NB4 (cell line): ENCODE results near the gene CFP.

ENCODE experiments used
- DNase-seq: peaks from one replicate; pipeline ENCODE4 v3.0.0; 2010; ENCODE audit warnings: low read depth
- H3K4me3 ChIP-seq: one replicate; pipeline ENCODE4 v1.5.1; 2011; ENCODE audit warnings: mild to moderate bottlenecking, low read depth, low read length, moderate library complexity
- CTCF ChIP-seq: IDR thresholded peaks from one replicate; pipeline ENCODE4 v1.5.1; 2012; ENCODE audit warnings: low read depth, low read length
- MAX ChIP-seq: IDR thresholded peaks from 2 replicates; pipeline ENCODE4 v1.6.1; 2011; ENCODE audit warnings: low read depth, low read length
- MYC ChIP-seq: IDR thresholded peaks from 2 replicates; pipeline ENCODE4 v1.6.1; 2011; ENCODE audit warnings: low read depth, low read length
- POLR2A ChIP-seq: IDR thresholded peaks from 2 replicates; pipeline ENCODE4 v1.6.1; 2011; ENCODE audit warnings: mild to moderate bottlenecking; ENCODE audit not compliant: insufficient read length; ENCODE audit errors: extremely low read depth

Gene CFP

GRCh38 chrX:47587091-47587891, 42.4 kb downstream of the CFP start:
- TF ChIP-seq POLR2A: no peak
- TF ChIP-seq MYC: no peak
- no peak for TF ChIP-seq CTCF
- TF ChIP-seq MAX: no peak
- H3K4me3 ChIP-seq: no peak overlapping the region
- DNase-seq: no peak

- H3K4me3 ChIP-seq: no peak overlapping the region
- TF ChIP-seq CTCF (no peak), MYC (no peak), MAX (no peak), POLR2A (no peak)
- DNase-seq: no peak
Measured at GRCh38 chrX:47586043-47586787, 43.5 kb downstream of the CFP start.

GRCh38 chrX:47585273-47585672, 44.5 kb downstream of the CFP start:
- DNase-seq: no peak
- TF ChIP-seq MAX (no peak), POLR2A (no peak), MYC (no peak), CTCF (no peak)
- H3K4me3 ChIP-seq: no peak overlapping the region

GRCh38 chrX:47584714-47585113, 45.0 kb downstream of the CFP start:
- TF ChIP-seq MAX (no peak), MYC (no peak), CTCF (no peak)

GRCh38 chrX:47583240-47583861, 46.4 kb downstream of the CFP start:
- TF ChIP-seq POLR2A: no peak
- TF ChIP-seq MAX: no peak
- TF ChIP-seq MYC: no peak
- no peak for TF ChIP-seq CTCF
- peak overlapping the region; percentile 68 for H3K4me3 ChIP-seq
- no peak for DNase-seq

More at GRCh38 chrX:47584714-47585113, 45.0 kb downstream of the CFP start:
- DNase-seq: no peak
- H3K4me3 ChIP-seq: no peak overlapping the region
